Left colon (tissue), 2 donors: ENCODE measurements around the gene NSUN6. TPM values are rescaled to one million over a fixed set of nuclear protein-coding genes. Genes with fewer than 3 reads are reported as not detected.

Source experiments
- ATAC-seq: fragments of 200-7000 bp; cut with Tn5 transposase; one replicate; pipeline ENCODE4 v1.9.1; 2020; ENCODE audit warnings: mild to moderate bottlenecking, moderate library complexity
- DNase-seq, 2 donors: peaks; one replicate each; pipeline ENCODE4 v3.0.0-alpha.2; 2020
- intact Hi-C, 2 donors: fragments of 100-400 bp; cut with DNase I in 1 of 2; cut with micrococcal nuclease in 1 of 2; formaldehyde crosslinking; loops; one replicate each; pipeline versions ENCODE4 v1.11.2 to v1.14.0; 2022; cut with DNase I, micrococcal nuclease
- long read RNA-seq: library from polyadenylated mRNA; unstranded; transcript quantifications from one replicate; pipeline ENCODE4 v2.0.0, GENCODE V29; 2021
- total RNA-seq, 2 donors: library from RNA; stranded (reverse); fragmentation: NEBNext Ultra II Directional; extraction: Animal tissue kit (Norgen Biotek cat#: 25700); gene quantifications; one replicate each; pipeline ENCODE4 v1.2.1, GENCODE V29; 2021
- donor health status: DM: no; HTN: no; CAD: no.
- donor health status: DM: yes; HTN: yes; CAD: no.

Gene NSUN6
- 10 to 100 TPM; 10.2 to 13.8 TPM for total RNA-seq
- long read RNA-seq, partial matches to known transcripts, result 0 of 13 reads
- long read RNA-seq, other reads (novel, unspliced or antisense), result 7 of 13 reads

GRCh38 chr10:18651324-18652007 is at the start of gene NSUN6:
Gene NSUN6, minus strand, starts transcription at chr10:18651587. Its CDS starts 384 bp downstream, at chr10:18651203.
- DNase-seq (peak; percentile 92 to 97), ATAC-seq (peak; percentile 99)
- intact Hi-C loops, result no loop called here

- no peak for DNase-seq
- intact Hi-C loops, result no loop called here
- ATAC-seq, result no peak
These were observed 48.8 kb upstream of the NSUN6 start for GRCh38 chr10:18699849-18700840.

- intact Hi-C loops, result no loop called here
These were observed 39.2 kb upstream of the NSUN6 start for GRCh38 chr10:18690541-18690940.

GRCh38 chr10:18689498-18689897 is 38.1 kb upstream of the NSUN6 start:
- intact Hi-C loops, result no loop called here
- no peak for DNase-seq
- ATAC-seq, result no peak

More at GRCh38 chr10:18690541-18690940, 39.2 kb upstream of the NSUN6 start:
- DNase-seq (no peak), ATAC-seq (no peak)

- intact Hi-C loops, result no loop called here
- DNase-seq (no peak), ATAC-seq (no peak)
These were observed 36.3 kb upstream of the NSUN6 start for GRCh38 chr10:18687706-18688105.

- no peak for DNase-seq
- ATAC-seq, result peak; percentile 54
- intact Hi-C loops, result no loop called here
These were observed 35.8 kb upstream of the NSUN6 start for GRCh38 chr10:18687195-18687594.

GRCh38 chr10:18685555-18685954 is 34.2 kb upstream of the NSUN6 start:
- DNase-seq (no peak), ATAC-seq (no peak)
- intact Hi-C loops, result no loop called here

- ATAC-seq, result no peak
- no peak for DNase-seq
- intact Hi-C loops, result no loop called here
These were observed 33.6 kb upstream of the NSUN6 start for GRCh38 chr10:18684953-18685352.

GRCh38 chr10:18684416-18684815 is 33.0 kb upstream of the NSUN6 start:
- DNase-seq (no peak), ATAC-seq (no peak)
- intact Hi-C loops, result no loop called here

- DNase-seq, result no peak
- intact Hi-C loops, result no loop called here
- no peak for ATAC-seq
These were observed 32.0 kb upstream of the NSUN6 start for GRCh38 chr10:18683427-18683826.

GRCh38 chr10:18681971-18682411 is 30.6 kb upstream of the NSUN6 start:
- ATAC-seq (no peak), DNase-seq (no peak)
- intact Hi-C loops, result no loop called here

GRCh38 chr10:18681366-18681765 is 30.0 kb upstream of the NSUN6 start:
- intact Hi-C loops, result no loop called here
- no peak for DNase-seq

GRCh38 chr10:18680754-18681153 is 29.4 kb upstream of the NSUN6 start:
- no peak for DNase-seq
- ATAC-seq, result no peak
- intact Hi-C loops, result no loop called here

More at GRCh38 chr10:18681366-18681765, 30.0 kb upstream of the NSUN6 start:
- no peak for ATAC-seq

GRCh38 chr10:18675086-18675801 is 23.9 kb upstream of the NSUN6 start:
- ATAC-seq (no peak), DNase-seq (no peak)
- intact Hi-C loops, result no loop called here

GRCh38 chr10:18668026-18668425 is 16.6 kb upstream of the NSUN6 start:
- intact Hi-C loops, result no loop called here
- no peak for ATAC-seq
- DNase-seq, result no peak

- DNase-seq (no peak), ATAC-seq (no peak)
- intact Hi-C loops, result no loop called here
These were observed 15.4 kb upstream of the NSUN6 start for GRCh38 chr10:18666810-18667209.

- intact Hi-C loops, result no loop called here
- no peak for ATAC-seq
- no peak for DNase-seq
These were observed 14.6 kb upstream of the NSUN6 start for GRCh38 chr10:18665815-18666558.

- no peak for DNase-seq
- intact Hi-C loops, result no loop called here
- no peak for ATAC-seq
These were observed 13.6 kb upstream of the NSUN6 start for GRCh38 chr10:18664841-18665478.
